ENCODE measurements around the gene RASGEF1C. TPM values are rescaled to one million over a fixed set of nuclear protein-coding genes. Genes with fewer than 3 reads are reported as not detected.

The RASGEF1C gene
- total and polyA plus RNA-seq, 2 of the 13 experiments (the other 11 are each of a cell fraction or from before 2014, with no cell fraction given): not detected

DNA sequence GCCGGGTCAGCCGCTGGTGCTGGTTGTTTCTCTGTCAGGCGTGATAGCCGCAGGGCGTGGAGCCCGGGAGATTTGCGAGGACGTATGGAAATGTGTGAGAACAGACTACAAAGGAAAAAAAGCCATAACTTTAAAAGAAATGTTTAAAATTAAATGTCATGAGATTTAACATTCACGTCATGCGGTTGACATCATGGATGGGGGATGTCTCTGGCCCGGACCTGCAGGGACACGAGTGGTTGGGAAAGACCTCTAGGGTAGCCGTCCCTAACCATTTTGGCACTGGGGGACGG lies 136.8 kb downstream of the RASGEF1C start (continued):
- TF ChIP-seq, protein P1, sequence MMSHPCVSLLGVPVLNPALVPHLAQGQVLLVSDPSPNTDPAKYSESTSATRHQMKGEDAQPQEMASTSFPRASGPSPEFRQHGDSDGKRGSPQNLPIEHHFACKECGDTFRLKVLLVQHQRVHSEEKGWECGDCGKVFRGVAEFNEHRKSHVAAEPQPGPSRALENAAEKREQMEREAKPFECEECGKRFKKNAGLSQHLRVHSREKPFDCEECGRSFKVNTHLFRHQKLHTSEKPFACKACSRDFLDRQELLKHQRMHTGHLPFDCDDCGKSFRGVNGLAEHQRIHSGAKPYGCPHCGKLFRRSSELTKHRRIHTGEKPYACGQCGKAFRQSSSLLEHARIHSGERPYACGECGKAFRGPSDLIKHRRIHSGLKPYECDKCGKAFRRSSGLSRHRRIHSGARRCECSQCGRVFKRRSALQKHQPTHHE (CRISPR knock-in tag; IDR thresholded peaks at IDR 0.05; ENCODE audit: borderline replicate concordance): peak; percentile 96; the same call in 1 of the 2 replicates
- TF ChIP-seq ZNF781 (CRISPR knock-in tag; IDR thresholded peaks at IDR 0.05; ENCODE audit: borderline replicate concordance, not compliant biosample characterization): peak; percentile 96
- peak; percentile 51; the same call in 1 of the 2 replicates for TF ChIP-seq ZNF333 (CRISPR knock-in tag; IDR thresholded peaks at IDR 0.05; ENCODE audit: borderline replicate concordance)
- no peak for TF ChIP-seq ZNF772 (CRISPR knock-in tag; IDR thresholded peaks at IDR 0.05)
- peak; percentile 95 for TF ChIP-seq ZNF407 (CRISPR knock-in tag; IDR thresholded peaks at IDR 0.05; ENCODE audit: not compliant biosample characterization)
- TF ChIP-seq, protein P2, sequence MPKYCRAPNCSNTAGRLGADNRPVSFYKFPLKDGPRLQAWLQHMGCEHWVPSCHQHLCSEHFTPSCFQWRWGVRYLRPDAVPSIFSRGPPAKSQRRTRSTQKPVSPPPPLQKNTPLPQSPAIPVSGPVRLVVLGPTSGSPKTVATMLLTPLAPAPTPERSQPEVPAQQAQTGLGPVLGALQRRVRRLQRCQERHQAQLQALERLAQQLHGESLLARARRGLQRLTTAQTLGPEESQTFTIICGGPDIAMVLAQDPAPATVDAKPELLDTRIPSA (CRISPR knock-in tag; IDR thresholded peaks at IDR 0.05; ENCODE audit: borderline replicate concordance): 0 out of 2 replicates have a peak, but pooled peaks have one; percentile 33
- TF ChIP-seq PPARG (CRISPR knock-in tag; conservative IDR thresholded peaks at IDR 0.05): no peak
- no peak; the same call in 1 of the 2 replicates for TF ChIP-seq BRF2 (CRISPR knock-in tag; IDR thresholded peaks at IDR 0.05)
- TF ChIP-seq ZNF800 (CRISPR knock-in tag; IDR thresholded peaks at IDR 0.05): peak; percentile 92
- 0 out of 2 replicates have a peak, but pooled peaks have one; percentile 94 for TF ChIP-seq ZNF484 (CRISPR knock-in tag; IDR thresholded peaks at IDR 0.05; ENCODE audit: borderline replicate concordance, low read depth)
- peak; percentile 58; the same call in 1 of the 2 replicates for TF ChIP-seq KDM1A (CRISPR knock-in tag; IDR thresholded peaks at IDR 0.05)
- 0 out of 2 replicates have a peak, but pooled peaks have one; percentile 94 for TF ChIP-seq STAT5B (CRISPR knock-in tag; IDR thresholded peaks at IDR 0.05)
- TF ChIP-seq, protein P3, sequence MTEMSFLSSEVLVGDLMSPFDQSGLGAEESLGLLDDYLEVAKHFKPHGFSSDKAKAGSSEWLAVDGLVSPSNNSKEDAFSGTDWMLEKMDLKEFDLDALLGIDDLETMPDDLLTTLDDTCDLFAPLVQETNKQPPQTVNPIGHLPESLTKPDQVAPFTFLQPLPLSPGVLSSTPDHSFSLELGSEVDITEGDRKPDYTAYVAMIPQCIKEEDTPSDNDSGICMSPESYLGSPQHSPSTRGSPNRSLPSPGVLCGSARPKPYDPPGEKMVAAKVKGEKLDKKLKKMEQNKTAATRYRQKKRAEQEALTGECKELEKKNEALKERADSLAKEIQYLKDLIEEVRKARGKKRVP (CRISPR knock-in tag; IDR thresholded peaks at IDR 0.05): no peak
- no peak for TF ChIP-seq ZNF367 (CRISPR knock-in tag; IDR thresholded peaks at IDR 0.05; ENCODE audit: borderline replicate concordance)
- TF ChIP-seq ZNF234 (CRISPR knock-in tag; conservative IDR thresholded peaks at IDR 0.05): peak; percentile 85; the same call in 1 of the 2 replicates
